Measurements from ENCODE around the gene ACE2.
"Not testable (repeated sequence)": the region's sequence is repeated elsewhere in the genome, so short reads cannot be mapped to it uniquely, and the experiment has no call there.

ACE2 gene

DNA sequence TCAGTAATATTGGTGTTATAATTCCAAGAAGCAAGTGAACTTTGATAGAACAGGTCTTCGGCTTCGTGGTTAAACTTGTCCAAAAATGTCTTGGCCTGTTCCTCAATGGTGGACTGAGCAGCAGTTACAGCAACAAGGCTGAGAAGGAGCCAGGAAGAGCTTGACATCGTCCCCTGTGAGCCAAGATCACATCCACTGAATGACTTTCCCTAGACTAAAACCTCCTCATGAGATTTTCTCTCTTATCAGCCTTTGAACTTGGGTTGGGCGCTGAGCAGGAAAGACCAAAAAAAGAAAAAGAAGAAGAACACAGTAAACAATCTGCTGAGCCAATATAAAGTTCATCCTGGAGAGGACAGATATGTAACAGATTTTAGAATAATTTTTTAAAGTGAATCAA is at the start of gene ACE2:
TSS of gene ACE2 (minus strand) at position 216 of the 400 bp plus-strand sequence. CDS start at position 167, 49 bp downstream.
- FAIRE-seq: peak; percentile 38

DNA sequence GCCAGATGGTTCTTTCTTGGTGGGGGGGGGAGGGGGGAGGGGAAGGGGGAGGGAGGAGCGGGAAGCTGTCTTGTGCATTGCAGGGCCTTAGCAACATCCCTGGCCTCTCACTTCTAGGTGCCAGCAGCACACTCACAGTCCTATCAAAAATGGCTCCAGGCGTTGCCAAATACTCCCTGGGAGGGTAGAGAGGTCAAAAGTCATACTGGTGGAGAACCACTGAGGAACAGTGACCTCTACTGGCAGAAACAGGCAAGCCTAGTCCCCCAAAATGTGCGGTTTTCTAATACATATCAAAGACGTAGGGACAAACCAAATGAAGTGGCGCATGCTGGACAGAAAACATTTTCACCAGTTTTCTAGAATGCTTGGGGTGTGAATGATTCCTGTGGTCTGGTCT is 46.8 kb upstream of the ACE2 start:
- not testable (repeated sequence) for FAIRE-seq

DNA sequence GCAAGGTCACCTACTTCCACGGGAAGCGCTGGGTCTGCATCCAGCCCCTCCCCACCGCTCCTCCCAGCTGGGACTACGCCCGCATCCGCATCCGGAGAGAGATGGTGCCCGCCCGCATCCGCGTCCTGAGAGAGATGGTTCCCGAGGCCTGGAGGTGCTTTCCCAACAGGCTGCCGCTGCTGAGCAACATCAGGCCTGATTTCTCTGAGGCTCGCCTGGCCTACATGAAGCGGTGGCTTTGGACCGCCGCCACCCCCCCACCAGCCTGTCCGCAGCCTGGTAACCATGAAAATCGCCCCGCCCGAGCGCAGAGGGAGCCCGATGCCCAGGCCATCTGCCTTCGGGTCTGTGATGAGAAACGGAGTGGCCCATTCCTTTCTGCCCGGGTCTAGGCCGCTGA is 45.8 kb upstream of the ACE2 start:
- no peak for FAIRE-seq

DNA sequence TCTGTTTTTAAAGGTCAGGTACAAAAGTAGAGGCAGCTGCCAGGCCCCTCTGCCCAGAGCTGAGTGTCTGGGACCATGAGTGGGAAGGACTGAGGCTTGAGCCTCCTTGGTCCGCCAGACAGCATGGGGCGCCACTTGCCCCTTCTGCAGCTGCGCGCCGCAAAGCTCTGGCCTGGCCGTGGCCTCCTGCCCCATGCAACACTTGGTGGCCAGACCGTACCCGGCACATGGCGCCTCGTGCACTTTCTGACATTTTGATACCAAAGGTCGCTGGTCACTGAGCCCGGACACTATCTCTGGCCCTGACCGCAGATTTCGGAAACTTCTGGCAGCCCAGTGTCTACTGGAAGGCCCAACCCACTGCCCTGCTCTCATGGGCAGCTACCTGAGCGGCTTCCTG is 45.3 kb upstream of the ACE2 start:
- FAIRE-seq: no peak

DNA sequence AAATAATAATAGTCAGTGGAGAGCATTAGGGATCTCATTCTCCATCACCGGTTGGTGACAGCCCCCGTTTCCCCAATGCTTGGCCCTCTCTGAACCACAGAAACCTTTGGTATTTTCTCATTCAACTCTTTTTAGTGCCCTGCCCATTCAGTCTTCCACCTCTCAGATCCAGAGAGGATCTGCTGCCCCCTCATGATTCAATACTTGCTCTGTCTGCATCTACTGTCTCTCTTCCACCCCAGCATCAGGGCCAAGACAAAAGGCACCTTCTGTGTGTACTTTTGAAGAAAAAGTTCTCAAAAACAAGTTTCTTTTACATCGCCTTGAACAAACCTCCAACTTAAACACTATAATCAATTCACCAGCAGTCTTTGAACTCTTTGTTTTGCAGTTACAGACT is 44.5 kb upstream of the ACE2 start:
- no peak for FAIRE-seq

DNA sequence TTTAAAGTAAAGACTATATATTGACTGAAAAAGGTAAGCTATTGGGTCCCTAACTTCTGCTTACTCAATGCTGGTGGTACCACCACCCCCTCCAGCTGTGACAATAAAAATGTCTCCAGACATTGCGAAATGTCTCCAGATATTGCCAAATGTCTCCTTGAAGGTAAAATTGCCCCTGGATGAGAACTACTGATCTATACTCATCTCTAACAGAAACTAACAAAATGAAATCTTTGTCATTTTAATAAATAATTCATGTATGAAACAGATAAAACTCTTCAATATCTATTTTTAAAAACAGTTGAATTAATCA is 43.8 kb upstream of the ACE2 start:
- no peak for FAIRE-seq

DNA sequence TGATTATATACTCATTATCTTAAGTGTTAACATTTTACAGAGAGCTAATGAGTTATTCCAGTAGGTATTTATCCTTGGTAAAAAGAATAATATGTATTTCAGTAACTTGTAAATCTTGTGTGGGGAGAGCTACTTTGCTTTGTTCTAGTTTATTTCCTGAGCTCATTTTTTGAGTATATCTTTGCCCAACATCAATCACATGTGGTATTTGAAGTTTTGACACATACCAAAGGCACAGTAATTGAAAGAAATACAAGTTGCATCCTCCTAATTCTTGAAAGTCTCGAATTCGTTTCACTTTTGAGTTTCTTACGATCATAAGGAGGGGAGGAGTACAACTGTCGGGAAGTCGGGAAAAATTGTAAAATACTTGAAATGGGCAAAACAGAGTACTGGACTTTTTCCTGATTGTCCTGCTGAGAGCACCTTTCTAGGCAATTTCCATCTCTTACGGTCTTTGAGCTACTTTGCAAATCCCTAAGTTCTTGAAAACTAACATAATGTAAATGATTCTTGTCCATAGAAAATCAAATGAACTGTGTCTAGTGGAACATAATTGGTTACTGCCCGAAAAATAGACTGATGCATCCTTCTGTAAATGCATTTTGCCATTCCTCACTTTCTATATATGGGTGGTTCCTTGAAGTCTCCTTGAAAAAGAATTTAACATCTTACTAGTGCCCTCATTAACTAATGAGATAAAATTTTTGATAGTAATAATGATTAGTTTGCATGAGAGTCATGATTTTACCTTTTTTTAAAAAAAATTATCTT is 43.2 kb upstream of the ACE2 start:
- FAIRE-seq: peak; percentile 90

DNA sequence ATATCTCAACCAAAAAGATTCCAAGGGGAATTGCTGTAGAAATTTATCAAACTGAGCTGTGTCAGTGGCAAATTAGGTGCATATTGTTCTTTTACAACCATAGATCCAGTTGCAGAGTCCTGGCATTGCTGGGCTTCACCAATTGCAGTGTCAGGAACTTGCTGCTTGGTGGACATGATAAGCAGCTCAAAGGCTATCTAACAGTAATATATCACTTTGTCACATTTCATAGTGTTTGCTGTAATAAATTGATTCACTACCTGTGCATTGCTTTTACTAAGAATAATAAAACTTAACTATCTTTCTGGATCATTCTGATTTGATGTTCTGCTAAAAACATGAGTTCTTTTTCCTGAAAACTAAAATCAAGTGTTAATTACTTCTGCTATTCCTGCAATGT is 30.9 kb upstream of the ACE2 start:
- no peak for FAIRE-seq

DNA sequence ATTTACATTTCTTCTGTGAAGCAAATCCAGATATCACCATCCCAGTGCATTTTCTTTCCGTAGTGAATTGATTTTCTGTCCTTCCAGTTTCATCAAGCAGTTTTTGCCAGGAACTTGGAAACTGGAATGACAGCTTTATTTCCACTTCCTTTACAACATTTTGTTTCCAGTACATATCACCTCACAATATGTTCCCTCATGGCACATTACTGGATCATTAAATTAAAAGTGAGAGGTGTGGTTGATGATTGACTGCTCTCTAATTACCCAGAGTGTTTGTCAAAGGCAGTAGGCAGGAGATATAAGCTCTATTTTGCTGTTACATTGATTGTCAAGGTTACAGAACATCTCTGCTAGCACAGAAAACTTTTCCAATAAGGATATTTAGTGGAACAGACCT is 22.3 kb upstream of the ACE2 start:
- no peak for FAIRE-seq

DNA sequence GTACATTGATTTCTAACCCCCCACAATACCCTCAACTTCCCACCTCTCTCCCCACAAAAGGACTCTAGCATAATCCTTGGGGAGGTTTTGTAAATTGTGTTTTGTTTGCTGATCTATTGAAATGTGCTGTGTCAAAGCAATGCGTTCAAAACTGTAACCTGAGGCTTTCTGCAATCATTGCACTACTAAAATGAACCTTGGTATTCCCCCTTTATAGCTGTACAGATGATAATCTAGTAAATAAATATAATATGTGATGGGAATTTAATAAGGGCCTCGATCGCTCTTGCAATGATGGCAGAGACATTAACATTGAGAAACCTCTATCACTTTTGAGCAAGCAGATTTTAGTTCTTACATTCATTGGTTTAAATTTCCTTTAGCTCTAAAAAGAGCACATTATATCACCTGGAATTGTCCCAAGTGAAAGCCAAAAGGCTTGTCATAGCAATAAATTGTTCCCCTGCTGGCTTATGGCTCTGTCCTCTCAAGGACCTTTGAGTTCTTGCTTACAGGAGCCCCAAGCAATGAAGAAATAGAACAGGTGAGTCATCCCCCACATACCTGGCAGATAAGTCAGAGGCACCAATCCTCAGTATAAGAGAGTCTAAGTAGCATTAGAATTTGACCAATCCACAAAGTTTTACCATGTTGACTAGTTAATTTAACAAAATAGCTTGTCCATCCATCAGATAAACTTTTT is 18.4 kb upstream of the ACE2 start:
- peak; percentile 81 for FAIRE-seq

DNA sequence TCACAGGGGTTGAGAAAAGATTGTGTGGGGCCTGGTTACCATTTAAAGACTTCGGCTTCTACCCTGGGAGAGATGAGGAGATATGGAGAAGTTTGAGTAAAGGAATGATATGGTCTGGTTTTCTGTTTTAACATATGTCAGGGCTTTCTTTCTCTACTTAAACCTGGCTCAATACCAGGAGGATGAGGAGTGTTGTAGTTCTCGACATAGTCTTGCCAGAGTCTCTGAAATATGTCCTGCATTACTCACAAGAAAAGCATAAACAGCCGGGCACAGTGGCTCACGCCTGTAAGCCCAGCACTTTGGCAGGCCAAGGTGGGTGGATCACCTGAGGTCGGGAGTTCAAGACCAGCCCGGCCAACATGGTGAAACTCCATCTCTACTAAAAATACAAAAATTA is 16.4 kb upstream of the ACE2 start:
- no peak for FAIRE-seq

DNA sequence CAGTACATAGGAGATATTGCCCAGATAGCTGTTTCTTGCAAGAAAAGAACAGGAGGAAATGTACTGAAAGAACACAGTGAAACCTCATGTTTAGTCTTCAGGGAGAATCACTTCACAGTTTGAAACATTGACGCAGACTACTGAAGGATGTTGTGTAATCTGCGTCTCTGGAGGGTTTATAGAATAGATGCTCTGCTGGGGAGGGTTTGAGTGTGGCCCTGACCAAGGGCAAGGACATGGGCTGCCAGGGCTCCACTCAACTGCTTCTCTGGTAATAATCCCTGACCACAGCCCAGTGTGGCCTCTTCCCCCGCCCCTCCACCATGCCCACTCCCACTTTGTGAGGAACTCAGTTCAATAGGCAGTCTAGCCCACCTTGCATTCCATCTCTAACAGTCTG is 15.8 kb upstream of the ACE2 start:
- no peak for FAIRE-seq

DNA sequence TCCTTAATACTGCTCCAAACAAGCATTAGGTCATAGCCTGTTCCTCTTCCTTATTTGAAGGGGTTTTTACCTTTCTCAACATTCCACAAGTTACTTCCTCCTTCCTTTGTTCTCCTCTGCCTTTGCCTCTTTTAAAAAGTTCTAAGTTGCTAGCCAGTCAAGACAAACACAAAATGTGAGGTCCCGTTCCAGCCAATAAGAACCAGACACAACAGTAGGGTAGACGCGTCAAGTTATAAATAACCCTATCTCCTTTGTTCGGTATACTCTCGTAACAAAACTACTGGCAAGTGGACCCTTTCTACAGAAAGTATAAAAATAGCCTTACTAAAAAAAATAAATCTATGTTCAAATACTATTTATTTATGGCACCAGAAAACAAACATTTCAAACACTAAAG is 6.3 kb upstream of the ACE2 start:
- no peak for FAIRE-seq

DNA sequence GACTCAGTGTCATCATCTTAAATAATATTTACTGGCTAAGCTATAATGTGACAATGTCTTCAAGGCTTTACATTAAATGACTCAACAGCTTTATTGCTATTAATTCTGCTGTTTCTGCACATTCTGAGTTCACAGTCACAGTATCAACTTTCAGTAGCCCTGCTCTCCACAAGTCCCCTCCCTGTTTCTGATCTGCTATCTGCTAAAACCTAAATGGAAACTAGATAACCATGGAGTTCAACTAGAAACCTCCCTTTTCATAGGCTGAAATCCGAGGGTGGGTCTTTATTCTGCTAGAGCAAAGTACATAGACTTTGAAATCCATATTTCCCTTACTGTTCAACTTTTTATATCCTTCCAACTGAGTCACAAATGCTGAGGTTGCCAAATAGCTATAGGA is 5.4 kb upstream of the ACE2 start:
- FAIRE-seq: no peak

DNA sequence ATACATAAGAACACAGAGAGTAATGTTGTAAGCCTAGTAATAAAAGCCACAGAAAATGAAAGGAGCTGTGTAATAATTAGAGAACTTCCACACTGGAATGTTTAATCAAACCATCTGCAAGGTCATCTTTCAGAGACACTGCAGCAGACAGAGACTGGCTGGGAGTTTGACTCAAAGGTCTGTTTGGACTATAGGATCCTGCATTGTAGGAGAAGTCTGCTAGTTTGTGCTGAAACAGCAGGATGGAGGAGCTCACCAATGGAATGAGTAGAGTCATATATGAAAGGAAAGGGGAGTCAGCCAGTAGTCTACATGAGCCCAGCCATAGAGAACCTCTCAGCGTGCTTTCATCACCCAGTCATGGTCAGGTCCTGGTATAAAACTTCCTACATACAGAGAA is 4.5 kb upstream of the ACE2 start:
- FAIRE-seq: no peak

DNA sequence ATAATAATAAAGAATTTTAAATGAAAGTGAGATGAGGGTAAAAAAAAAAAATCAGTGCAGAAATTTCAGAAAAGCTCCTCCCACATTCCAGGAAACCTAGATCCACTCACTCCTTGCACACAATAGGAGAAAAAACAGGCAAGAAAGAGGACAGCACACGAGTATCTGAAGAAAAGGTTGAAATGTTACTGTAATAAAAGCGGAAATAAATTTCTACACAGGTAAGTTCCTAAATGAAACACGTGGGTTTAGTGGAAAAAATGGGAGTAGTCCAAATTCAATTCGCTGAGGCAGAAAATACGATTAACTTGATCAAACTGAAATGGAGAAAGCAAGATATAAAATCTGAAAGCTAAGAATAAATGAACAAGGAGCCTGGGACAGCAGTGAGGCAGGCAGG is 2.0 kb upstream of the ACE2 start:
- FAIRE-seq: no peak

DNA sequence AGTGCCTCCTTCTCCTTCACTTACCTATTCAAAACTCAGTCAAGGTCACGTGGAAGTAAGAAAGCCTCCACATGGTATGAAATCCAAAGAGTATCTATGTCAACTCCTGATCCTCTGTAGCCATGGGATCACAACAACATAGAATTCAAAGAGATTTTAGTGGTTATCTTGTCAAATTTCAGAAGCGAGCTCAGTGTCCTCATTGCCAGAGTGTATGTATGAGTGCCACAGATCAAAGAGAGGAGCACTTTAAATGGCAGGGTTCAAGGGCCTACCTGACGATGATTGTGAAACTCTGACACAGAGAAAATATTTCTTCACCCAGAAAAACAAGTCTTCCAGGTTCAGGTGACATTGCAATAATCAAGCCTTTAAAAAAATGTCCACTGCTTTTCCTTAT is 1.2 kb upstream of the ACE2 start:
- no peak for FAIRE-seq

DNA sequence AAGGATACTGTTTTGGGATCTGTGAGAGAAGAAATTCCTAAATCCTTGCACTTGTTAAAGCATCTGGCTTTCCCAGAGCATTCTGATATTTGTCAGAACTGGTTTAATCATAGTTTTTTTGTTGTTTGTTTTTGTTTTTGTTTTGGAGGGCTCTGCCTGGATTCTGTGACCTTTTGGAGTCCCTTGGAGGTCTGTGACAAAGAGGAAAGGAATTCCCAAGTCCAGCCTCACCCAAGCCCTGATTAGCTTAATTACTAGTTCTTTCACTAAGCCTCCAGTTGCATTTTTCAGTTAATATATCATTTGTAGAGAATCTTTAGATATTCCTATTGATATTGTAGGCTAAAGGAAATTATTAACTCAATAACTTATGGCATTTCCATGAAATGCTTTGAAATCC is 711 bp downstream of the ACE2 start:
- no peak for FAIRE-seq

DNA sequence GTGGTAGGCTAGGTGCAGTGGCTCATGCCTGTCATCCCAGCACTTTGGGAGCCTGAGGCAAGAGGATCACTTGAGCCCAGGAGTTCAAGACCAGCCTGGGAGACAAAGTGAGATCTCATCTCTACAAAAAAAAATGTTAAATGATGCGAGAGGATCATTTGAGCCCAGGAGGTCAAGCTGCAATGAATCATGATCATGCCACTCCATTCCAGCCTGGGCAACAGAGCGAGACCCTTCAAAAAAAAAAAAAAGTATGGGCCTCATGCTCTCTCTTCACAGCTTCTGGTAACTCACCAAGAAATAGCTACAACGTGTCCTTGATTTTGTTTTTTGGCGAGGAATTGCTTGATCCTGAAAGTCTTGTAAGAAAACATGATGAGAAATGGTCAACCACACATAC is 1.3 kb downstream of the ACE2 start:
- no peak for FAIRE-seq

DNA sequence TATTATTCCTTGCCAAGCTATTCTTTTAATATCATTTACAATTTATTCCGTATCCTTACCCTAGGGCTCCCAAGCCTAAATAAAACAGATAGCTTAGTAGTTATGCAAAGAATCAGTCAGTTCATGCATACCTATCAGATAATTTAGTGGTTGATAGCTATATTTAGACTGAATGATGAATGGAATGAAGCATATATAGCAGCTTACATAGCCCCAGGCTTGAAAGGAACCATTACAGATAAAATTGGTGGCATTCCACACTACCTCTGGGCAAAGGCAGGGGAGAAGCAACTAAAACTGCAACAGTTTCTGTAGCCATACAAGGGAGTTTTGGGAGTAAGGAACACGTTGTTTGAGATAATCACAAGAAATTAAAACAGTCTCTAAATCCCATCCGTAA is 2.7 kb downstream of the ACE2 start:
- no peak for FAIRE-seq

DNA sequence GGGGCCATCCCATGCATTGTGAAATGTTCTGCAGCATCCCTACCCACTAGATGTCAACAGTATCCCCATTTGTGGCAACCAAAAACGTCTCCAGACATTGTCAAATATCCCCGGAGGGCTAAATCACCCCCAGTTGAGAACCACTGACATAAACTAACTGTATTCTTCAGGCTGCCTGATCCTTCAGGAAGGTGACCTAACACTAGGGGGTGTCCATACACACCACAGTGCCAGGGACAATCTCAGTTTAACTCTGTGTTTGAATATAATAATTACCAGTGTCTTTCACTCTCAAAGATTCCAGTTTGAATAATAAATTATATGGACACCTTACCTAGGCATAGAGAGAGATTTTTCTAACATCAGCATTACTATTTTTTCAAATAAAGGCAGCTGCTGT is 6.4 kb downstream of the ACE2 start:
- no peak for FAIRE-seq

DNA sequence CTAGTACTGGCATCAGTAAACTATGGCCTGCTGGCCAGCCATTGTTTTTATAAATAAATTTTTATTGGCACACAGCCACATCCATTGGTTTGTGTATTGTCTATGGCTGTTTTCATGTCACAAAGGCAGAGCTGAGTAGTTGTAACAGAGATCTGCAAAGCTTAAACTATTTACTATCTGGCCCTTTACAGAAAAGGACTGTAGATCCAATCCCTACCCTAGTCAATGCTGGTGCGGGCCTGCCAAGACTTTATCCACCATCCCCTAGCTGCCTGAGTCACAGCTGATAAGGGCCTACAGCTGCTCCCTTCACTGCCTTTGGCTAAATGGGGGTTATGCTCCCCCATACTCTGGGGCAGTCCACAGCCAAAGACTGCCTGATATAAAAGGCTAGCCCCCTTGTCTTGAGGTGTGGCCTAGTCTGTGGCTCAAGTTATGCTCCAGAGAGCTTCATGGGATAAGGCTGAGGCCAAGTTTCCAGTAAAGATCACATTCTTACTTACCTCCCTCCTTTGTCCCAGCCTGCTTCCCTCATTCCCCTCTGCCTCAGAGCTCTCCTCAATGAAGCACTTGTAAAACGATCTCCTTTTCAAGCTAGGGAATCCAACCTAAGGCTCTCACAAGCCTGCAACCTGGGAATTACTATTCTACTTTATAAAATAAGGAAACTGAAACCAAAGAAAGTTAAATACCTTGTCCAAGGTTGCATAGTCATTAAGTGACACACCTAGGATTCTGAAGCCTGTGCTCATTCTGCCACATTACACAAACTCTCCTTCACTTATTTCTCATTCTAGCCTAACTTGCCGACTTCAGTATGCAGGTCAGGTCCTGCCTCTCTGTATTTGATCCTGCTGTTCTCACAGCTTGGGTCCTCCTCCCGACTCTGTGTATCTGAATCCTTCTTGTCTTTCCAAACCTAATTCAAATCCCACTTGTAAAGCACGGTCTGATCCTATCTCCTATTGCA is 20.7 kb downstream of the ACE2 start:
- FAIRE-seq: peak; percentile 78

DNA sequence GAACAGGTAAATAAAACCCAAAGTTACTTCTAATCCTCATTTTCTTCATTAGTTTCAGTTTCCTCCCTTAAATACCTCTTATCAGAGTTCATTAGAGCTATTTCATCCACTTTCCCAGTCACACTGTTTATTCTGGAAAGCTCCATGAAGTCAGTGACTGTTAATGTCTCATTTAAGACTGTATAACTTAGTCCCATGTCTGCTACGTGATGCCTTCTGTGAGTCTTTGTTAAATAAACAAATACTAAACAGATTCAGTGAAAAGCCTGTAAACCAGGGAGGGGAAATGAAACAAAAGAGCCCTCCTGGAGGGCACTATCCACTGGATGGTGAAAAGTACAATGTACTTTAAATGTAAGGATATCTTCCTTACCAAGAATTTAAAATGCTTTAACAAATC is 24.7 kb downstream of the ACE2 start:
- FAIRE-seq: peak; percentile 69

DNA sequence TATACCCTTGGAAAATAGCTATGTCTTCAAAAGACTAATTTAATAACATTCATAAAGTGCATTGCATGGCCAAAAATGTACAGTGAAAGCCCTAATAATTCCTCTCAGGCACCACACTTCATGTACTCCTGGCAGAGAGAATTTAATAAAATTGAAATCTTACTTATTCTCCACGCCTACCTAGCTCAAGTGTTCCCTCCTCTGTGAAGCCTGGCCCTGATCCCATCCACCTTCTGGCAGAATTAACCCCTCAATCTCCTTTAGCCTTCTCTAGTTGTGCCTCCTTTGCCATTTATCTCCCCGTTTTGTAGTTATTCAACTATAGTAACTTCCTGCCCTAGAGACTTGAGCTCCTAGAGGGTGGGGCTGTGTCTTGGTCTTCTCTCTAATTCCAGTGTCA is 26.7 kb downstream of the ACE2 start:
- no peak for FAIRE-seq
